OCI-LY1 (cell line): ENCODE data around the gene CTIF.

Experiments
- CTCF ChIP-seq: fragments of 200-600 bp; sonication (generic), shearing (Covaris generic); IDR thresholded peaks from 2 replicates; pipeline ENCODE4 v1.5.1; 2017; ENCODE audit warnings: mild to moderate bottlenecking, antibody characterized with exemption, low read length, moderate library complexity, mixed read lengths
- EZH2 ChIP-seq: fragments of 200-600 bp; sonication (generic), shearing (Covaris generic); IDR thresholded peaks from 2 replicates; pipeline ENCODE4 v1.8.0; 2017; ENCODE audit warnings: borderline replicate concordance, mixed run types, mild to moderate bottlenecking, antibody characterized with exemption, low read length, moderate library complexity, mixed read lengths

GRCh38 chr18:48571639-48572384 lies 33.0 kb downstream of the CTIF start:
- TF ChIP-seq CTCF = no peak
- no peak for TF ChIP-seq EZH2
